Measurements from ENCODE around the gene AFF2.

DNA sequence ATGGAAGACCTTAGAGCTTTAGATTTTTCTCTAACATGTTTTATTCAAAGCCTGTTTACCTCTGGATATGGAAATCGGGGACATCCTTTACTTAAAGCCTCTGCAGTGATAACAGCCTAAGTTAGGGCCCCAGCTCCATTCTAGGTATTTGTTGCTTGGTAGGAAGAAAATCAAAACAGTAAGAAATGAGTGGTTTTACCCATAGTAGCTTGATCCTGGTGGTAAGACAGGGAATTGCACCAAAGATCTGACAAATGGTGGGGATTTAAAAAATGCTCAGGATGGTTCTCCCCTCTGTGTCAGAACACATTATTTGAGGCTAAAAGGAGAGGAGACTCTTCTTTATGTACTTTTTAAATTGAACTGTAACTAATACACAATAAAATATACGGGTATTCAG lies 52.4 kb downstream of the AFF2 start:
- TF ChIP-seq POLR2A (IDR thresholded peaks at IDR 0.05; ENCODE audit: low read depth, low read length) (no peak), TAF1 (IDR thresholded peaks at IDR 0.05; ENCODE audit: low read depth, low read length) (no peak), POLR2AphosphoS5 (IDR thresholded peaks at IDR 0.05; ENCODE audit: low read depth, low read length) (no peak), SPI1 (IDR thresholded peaks at IDR 0.05; ENCODE audit: low read depth, low read length) (no peak)
